A549 (cell line): Measurements from ENCODE around the gene TYK2. TPM values are rescaled to one million over a fixed set of nuclear protein-coding genes. Genes with fewer than 3 reads are reported as not detected.
"Not testable (repeated sequence)": the region's sequence is repeated elsewhere in the genome, so short reads cannot be mapped to it uniquely, and the experiment has no call there.

Experiments used
- ATAC-seq, 2 experiments: fragments of 200-7000 bp in 1 of 2; fragments of >200 bp in 1 of 2; cut with Nextera tagmentation in 1 of 2; cut with Tn5 transposase in 1 of 2; 3 replicates each; pipeline versions ENCODE4 v1.8.0 to v1.9.1; 2018 to 2020; ENCODE audit warnings: mild to moderate bottlenecking in 1 of 2, moderate library complexity in 1 of 2
- CTCF ChIA-PET: fragments of 300-600 bp; sonication (Branson Sonifier 250); formaldehyde crosslinking; extraction: SDS; loops from one replicate; lab custom pipeline; 2021; ENCODE audit warnings: antibody characterized with exemption, inconsistent platforms; lab: Yijun Ruan, JAX
- POLR2A ChIA-PET: fragments of 350-600 bp; formaldehyde crosslinking; extraction: SDS; loops from one replicate; lab custom pipeline; 2021; ENCODE audit warnings: antibody characterized with exemption, inconsistent platforms; lab: Yijun Ruan, JAX
- DNase-seq, 2 experiments: peaks; one replicate each; pipeline versions ENCODE4 v3.0.0 to v3.0.0-alpha.2; 2011 to 2016; ENCODE audit warnings: low read depth in 1 of 2, low spot score in 1 of 2
- FAIRE-seq: peaks from 2 replicates; lab custom pipeline; 2011; peaks lifted over from hg19 to GRCh38; lab: Jason Lieb, UNC
- H3K27ac ChIP-seq, 2 experiments: fragments of >200 bp; sonication (Bioruptor Twin); formaldehyde crosslinking; 3 replicates each; pipeline ENCODE4 v1.5.1; 2016 to 2017
- H3K4me1 ChIP-seq: fragments of >200 bp; sonication (Bioruptor Twin); formaldehyde crosslinking; 3 replicates; pipeline ENCODE4 v1.6.1; 2016
- H3K4me2 ChIP-seq: fragments of >200 bp; sonication (Bioruptor Twin); formaldehyde crosslinking; 3 replicates; pipeline ENCODE4 v1.6.1; 2016
- H3K4me3 ChIP-seq: fragments of >200 bp; sonication (Bioruptor Twin); formaldehyde crosslinking; 3 replicates; pipeline ENCODE4 v1.5.1; 2016
- H3K9me3 ChIP-seq: fragments of >200 bp; sonication (Bioruptor Twin); formaldehyde crosslinking; 3 replicates; pipeline ENCODE4 v1.6.1; 2016
- CEBPB ChIP-seq, 2 experiments: fragments of >200 bp in 1 of 2; sonication (Bioruptor Twin) in 1 of 2; formaldehyde crosslinking in 1 of 2; IDR thresholded peaks; 2 replicates each; pipeline ENCODE4 v1.6.1; 2012 to 2016
- ELK1 ChIP-seq: fragments of 150-350 bp; IDR thresholded peaks from 2 replicates; pipeline ENCODE4 v1.6.1; 2014; ENCODE audit warnings: low read depth, mild to moderate bottlenecking, low read length
- EP300 ChIP-seq, 2 experiments: fragments of >200 bp; sonication (Bioruptor Twin); formaldehyde crosslinking; IDR thresholded peaks; 2 replicates in 1 of 2; 3 replicates in 1 of 2; pipeline ENCODE4 v1.6.1; 2016 to 2017
- FOSL2 ChIP-seq, 2 experiments: fragments of 450-650 bp in 1 of 2; fragments of >200 bp in 1 of 2; sonication (Bioruptor Twin) in 1 of 2; formaldehyde crosslinking; IDR thresholded peaks; 2 replicates each; pipeline versions ENCODE4 v1.5.0 to v1.6.1; 2016 to 2020; ENCODE audit warnings: mild to moderate bottlenecking in 1 of 2, moderate library complexity in 1 of 2
- FOXS1 ChIP-seq: fragments of 250-450 bp; sonication (Bioruptor Pico); IDR thresholded peaks from 2 replicates; pipeline ENCODE4 v1.5.0; 2020; ENCODE audit warnings: mild to moderate bottlenecking, moderate library complexity
- HEYL ChIP-seq: fragments of 250-450 bp; sonication (Bioruptor Pico); IDR thresholded peaks from 2 replicates; pipeline ENCODE4 v1.8.0; 2021; ENCODE audit warnings: mild to moderate bottlenecking, moderate library complexity
- HMGXB4 ChIP-seq: fragments of 250-450 bp; sonication (Bioruptor Pico); IDR thresholded peaks from 2 replicates; pipeline ENCODE4 v1.5.0; 2021; ENCODE audit warnings: mild to moderate bottlenecking, moderate library complexity, borderline replicate concordance
- HOXA7 ChIP-seq: fragments of 250-450 bp; sonication (Bioruptor Pico); IDR thresholded peaks from 2 replicates; pipeline ENCODE4 v1.5.0; 2020; ENCODE audit warnings: mild to moderate bottlenecking, moderate library complexity
- HOXB13 ChIP-seq: fragments of 250-450 bp; sonication (Bioruptor Pico); IDR thresholded peaks from 2 replicates; pipeline ENCODE4 v1.5.0; 2020; ENCODE audit warnings: low read depth, mild to moderate bottlenecking, moderate library complexity
- KDM5A ChIP-seq: fragments of 200-600 bp; sonication (generic); IDR thresholded peaks from 2 replicates; pipeline ENCODE4 v1.6.1; 2016; ENCODE audit warnings: antibody characterized with exemption, mild to moderate bottlenecking
- MAFK ChIP-seq: fragments of 450-650 bp; IDR thresholded peaks from 2 replicates; pipeline ENCODE4 v1.6.1; 2014; ENCODE audit not compliant: partially characterized antibody
- MAZ ChIP-seq: fragments of 150-350 bp; IDR thresholded peaks from 2 replicates; pipeline ENCODE4 v1.6.1; 2014; ENCODE audit warnings: antibody characterized with exemption, low read depth, low read length, borderline replicate concordance
- MYC ChIP-seq: IDR thresholded peaks from 2 replicates; pipeline ENCODE4 v1.6.1; 2012; ENCODE audit warnings: mild to moderate bottlenecking, inconsistent platforms, low read length, improper control_type of control experiment, borderline replicate concordance
- NR3C1 ChIP-seq: fragments of >200 bp; sonication (Bioruptor Twin); formaldehyde crosslinking; IDR thresholded peaks from 3 replicates; pipeline ENCODE4 v1.6.1; 2017
- RARB ChIP-seq: fragments of 250-450 bp; sonication (Bioruptor Pico); IDR thresholded peaks from 2 replicates; pipeline ENCODE4 v1.8.0; 2021; ENCODE audit warnings: mild to moderate bottlenecking, moderate library complexity
- RCOR1 ChIP-seq: fragments of 150-350 bp; IDR thresholded peaks from 2 replicates; pipeline ENCODE4 v1.6.1; 2014; ENCODE audit warnings: antibody characterized with exemption, low read length, low read depth
- RFX5 ChIP-seq: fragments of 450-650 bp; IDR thresholded peaks from 2 replicates; pipeline ENCODE4 v1.7.1; 2014; ENCODE audit warnings: antibody characterized with exemption, mild to moderate bottlenecking, moderate library complexity
- RNF2 ChIP-seq: fragments of 200-600 bp; sonication (generic); IDR thresholded peaks from 2 replicates; pipeline ENCODE4 v1.6.1; 2016; ENCODE audit warnings: low read depth, mild to moderate bottlenecking, antibody characterized with exemption, moderate library complexity, borderline replicate concordance
- SMC3 ChIP-seq: fragments of >200 bp; sonication (Bioruptor Twin); formaldehyde crosslinking; IDR thresholded peaks from 3 replicates; pipeline ENCODE4 v1.6.1; 2018; ENCODE audit warnings: inconsistent platforms
- SREBF2 ChIP-seq: fragments of 450-650 bp; IDR thresholded peaks from 2 replicates; pipeline ENCODE4 v1.6.1; 2014; ENCODE audit warnings: mild to moderate bottlenecking, moderate library complexity
- TFCP2L1 ChIP-seq: fragments of 250-450 bp; sonication (Bioruptor Pico); IDR thresholded peaks from 2 replicates; pipeline ENCODE4 v1.5.0; 2021; ENCODE audit warnings: mild to moderate bottlenecking
- TP53 ChIP-seq: fragments of 250-450 bp; sonication (Bioruptor Pico); IDR thresholded peaks from 2 replicates; pipeline ENCODE4 v1.5.0; 2021; ENCODE audit warnings: mild to moderate bottlenecking, moderate library complexity
- ZFP36 ChIP-seq: fragments of 450-650 bp; IDR thresholded peaks from 2 replicates; pipeline ENCODE4 v1.6.1; 2014; ENCODE audit warnings: borderline replicate concordance; ENCODE audit not compliant: partially characterized antibody
- ZNF302 ChIP-seq: fragments of 250-450 bp; sonication (Bioruptor Pico); IDR thresholded peaks from 2 replicates; pipeline ENCODE4 v1.9.0; 2021; ENCODE audit warnings: inconsistent platforms, mild to moderate bottlenecking, moderate library complexity
- ZSCAN20 ChIP-seq: fragments of 250-450 bp; sonication (Bioruptor Pico); IDR thresholded peaks from 2 replicates; pipeline ENCODE4 v1.8.0; 2022; ENCODE audit warnings: mild to moderate bottlenecking, moderate library complexity
- WGBS: methylation state at CpG from one replicate; pipeline ENCODE4 v1.1.6; 2017; ENCODE audit errors: missing lambda C conversion rate; 5-methylcytosine and 5-hydroxymethylcytosine counted together
- polyA plus RNA-seq, 4 experiments: library from polyadenylated mRNA; depleted of rRNA in 3 of 4; stranded (reverse); fragments of >200 nt; fragmentation: RNase III in 1 of 4; extraction: RNeasy Plus Mini Kit Qiagen cat#74134 plus additional on column Dnase treatment in 1 of 4; gene quantifications; 2 replicates in 3 of 4; 3 replicates in 1 of 4; pipeline ENCODE4 v1.2.3, GENCODE V29; 2011 to 2017

Gene TYK2
- polyA plus RNA-seq, 2 of the 4 experiments (the other 2 are of a cell fraction): 17.0 to 57.1 TPM

- FAIRE-seq (no peak), ATAC-seq (no peak)
These were observed 40.4 kb downstream of the TYK2 start for GRCh38 chr19:10339977-10340376.

DNA sequence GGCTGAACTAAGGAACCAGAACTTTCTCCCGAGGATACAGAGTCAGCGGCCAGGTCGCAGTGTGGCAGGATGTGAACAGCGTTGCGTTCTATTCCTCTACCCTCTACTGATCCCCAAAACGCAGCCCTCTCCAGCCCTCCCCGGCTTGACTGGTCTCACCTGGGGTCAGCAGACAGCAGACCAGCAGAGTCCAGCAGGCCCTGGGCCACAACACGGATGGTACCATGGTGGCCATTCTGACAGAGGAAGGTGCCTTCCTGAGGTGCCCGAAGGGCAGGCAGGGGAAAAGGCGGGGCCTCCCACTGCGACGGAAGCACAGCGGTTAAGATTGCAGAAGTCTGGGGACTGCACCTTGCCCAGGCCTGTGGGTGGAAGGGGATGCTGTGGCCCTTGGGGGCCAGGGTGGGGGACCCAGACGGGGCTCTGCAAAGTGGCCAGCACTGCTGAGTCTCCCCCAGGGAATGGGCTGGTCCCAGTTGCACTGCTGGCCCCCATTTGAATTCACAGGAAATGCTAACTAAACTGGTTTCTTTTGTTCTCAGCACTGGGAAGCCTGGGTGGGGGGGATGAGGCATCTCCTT, 40.9 kb downstream of the TYK2 start, which contains the start of gene ICAM3:
ICAM3 (minus strand) TSS at position 245 of the 581 bp plus-strand sequence; CDS start at position 235, 10 bp downstream.
- CTCF ChIA-PET: no interaction called here
- DNase-seq (no peak), FAIRE-seq (no peak), ATAC-seq (no peak)
- Histone ChIP-seq H3K9me3 (no peaks in the 10 kb centered on the region), H3K4me1 (0 out of 3 replicates have a peak, but pooled peaks cover 3% of the 10 kb centered on the region), H3K4me3 (no peak within 1 kb of the TSS), H3K27ac (no peak within 1 kb of the TSS), H3K4me2 (no peak within 1 kb of the TSS)
- POLR2A ChIA-PET: no interaction called here
- TF ChIP-seq ZSCAN20 (CRISPR knock-in tag): no peak
- TF ChIP-seq MYC: no peak
- TF ChIP-seq FOXS1 (CRISPR knock-in tag): no peak
- TF ChIP-seq CEBPB (IDR thresholded peaks at IDR 0.05): no peak
- TF ChIP-seq HOXB13 (CRISPR knock-in tag): no peak
- TF ChIP-seq KDM5A: no peak
- TF ChIP-seq SREBF2: no peak
- TF ChIP-seq ZNF302: no peak
- no peak for TF ChIP-seq HOXA7 (CRISPR knock-in tag)
- no peak for TF ChIP-seq ZFP36
- no peak for TF ChIP-seq RARB
- TF ChIP-seq MAZ: no peak
- TF ChIP-seq RFX5: no peak
- no peak for TF ChIP-seq TP53 (CRISPR knock-in tag)
- no peak for TF ChIP-seq RCOR1
- TF ChIP-seq TFCP2L1: no peak
- WGBS: 74% methylated on average over 6 of the region's 14 CpGs

More at GRCh38 chr19:10339977-10340376, 40.4 kb downstream of the TYK2 start:
- TF ChIP-seq HEYL (CRISPR knock-in tag): no peak
- no peak for TF ChIP-seq MYC
- no peak for TF ChIP-seq NR3C1
- TF ChIP-seq, all 56 proteins: peak for 0
- DNase-seq: no peak
- Histone ChIP-seq H3K9me3 (no peaks in the 10 kb centered on the region), H3K4me1 (0 out of 3 replicates have a peak, but pooled peaks cover 2% of the 10 kb centered on the region), H3K27ac (no peak overlapping the region), H3K4me3 (no peak overlapping the region), H3K4me2 (no peak overlapping the region)
- 77% methylated on average over 5 of the region's 5 CpGs for WGBS
- POLR2A ChIA-PET: no interaction called here
- CTCF ChIA-PET: no interaction called here

GRCh38 chr19:10338940-10339339, 41.4 kb downstream of the TYK2 start:
- no peak for ATAC-seq
- no peak for TF ChIP-seq RNF2
- TF ChIP-seq EP300 (IDR thresholded peaks at IDR 0.05): no peak
- TF ChIP-seq MYC: no peak
- no peak for TF ChIP-seq HMGXB4
- no peak for TF ChIP-seq ZFP36
- no peak for TF ChIP-seq FOSL2 (IDR thresholded peaks at IDR 0.05)
- TF ChIP-seq FOSL2 (CRISPR knock-in tag; IDR thresholded peaks at IDR 0.05): no peak
- no peak for TF ChIP-seq SMC3
- TF ChIP-seq ELK1: no peak
- TF ChIP-seq MAFK: no peak
- TF ChIP-seq CEBPB (IDR thresholded peaks at IDR 0.05): no peak
- TF ChIP-seq, all 56 proteins: peak for 0

GRCh38 chr19:10336725-10337124, 43.6 kb downstream of the TYK2 start:
- WGBS: 89% methylated on average over 9 of the region's 9 CpGs
- H3K4me1 ChIP-seq, FAIRE-seq, ATAC-seq, H3K4me3 ChIP-seq, H3K4me2 ChIP-seq, H3K27ac ChIP-seq, DNase-seq, H3K9me3 ChIP-seq, POLR2A ChIA-PET: not testable (repeated sequence)
- CTCF ChIA-PET: interaction anchor here (0.8 to 0.9 kb wide), 2 partner anchors 47 to 52 kb away, joined by 3 read pairs; no protein-coding TSS in a partner anchor

More at GRCh38 chr19:10338940-10339339, 41.4 kb downstream of the TYK2 start:
- 79% methylated on average over 6 of the region's 6 CpGs for WGBS
- Histone ChIP-seq H3K4me3 (no peak overlapping the region), H3K4me1 (0 out of 3 replicates have a peak, but pooled peaks cover 3% of the 10 kb centered on the region), H3K27ac (no peak overlapping the region), H3K9me3 (no peaks in the 10 kb centered on the region), H3K4me2 (no peak overlapping the region)
- FAIRE-seq (no peak), DNase-seq (no peak)
- ChIA-PET POLR2A (no interaction called here), CTCF (interaction anchor here (1.3 kb wide), 1 partner anchor 42 kb away, joined by 3 read pairs; the partner anchor contains the start of gene TYK2)
